Cardiac fibroblast (primary cell): Measurements from ENCODE around the gene ELF2.
"Not testable (repeated sequence)": the region's sequence is repeated elsewhere in the genome, so short reads cannot be mapped to it uniquely, and the experiment has no call there.

Experiments used
- DNase-seq, 2 donors: peaks; one replicate each; pipeline versions ENCODE4 v3.0.0 to v3.0.0-alpha.2; 2010; ENCODE audit warnings: low read depth in 2 of 2
- H3K4me3 ChIP-seq, 2 donors: replicated peaks in 1 of 2; 1 replicate in 1 of 2; 2 replicates in 1 of 2; pipeline ENCODE4 v1.5.1; 2011; ENCODE audit warnings: low read depth in 2 of 2, low read length in 2 of 2, mild to moderate bottlenecking in 2 of 2, moderate library complexity in 1 of 2
- CTCF ChIP-seq: IDR thresholded peaks from one replicate; pipeline ENCODE4 v1.5.1; 2011; ENCODE audit warnings: low read depth, mild to moderate bottlenecking, low read length, inconsistent platforms

ELF2 gene

GRCh38 chr4:139017861-139018260 is 159.2 kb downstream of the ELF2 start:
- peak overlapping the region in 1 of 2 donors; percentile 1 for H3K4me3 ChIP-seq
- DNase-seq = peak; percentile 36 to 44
- no peak for TF ChIP-seq CTCF

GRCh38 chr4:139015948-139016471 is 161.0 kb downstream of the ELF2 start:
- H3K4me3 ChIP-seq = peak overlapping the region; percentile 71 to 79
- TF ChIP-seq CTCF = no peak
- DNase-seq = peak; percentile 32 to 50

GRCh38 chr4:139015269-139015947 is 161.6 kb downstream of the ELF2 start, which contains the start of gene NOCT:
NOCT (plus strand) TSS chr4:139015781; CDS start chr4:139015982, 201 bp downstream.
- DNase-seq = peak; percentile 94 to 95
- peak; percentile 17 for TF ChIP-seq CTCF
- peak within 1 kb of the TSS; percentile 71 to 79 for H3K4me3 ChIP-seq

DNA sequence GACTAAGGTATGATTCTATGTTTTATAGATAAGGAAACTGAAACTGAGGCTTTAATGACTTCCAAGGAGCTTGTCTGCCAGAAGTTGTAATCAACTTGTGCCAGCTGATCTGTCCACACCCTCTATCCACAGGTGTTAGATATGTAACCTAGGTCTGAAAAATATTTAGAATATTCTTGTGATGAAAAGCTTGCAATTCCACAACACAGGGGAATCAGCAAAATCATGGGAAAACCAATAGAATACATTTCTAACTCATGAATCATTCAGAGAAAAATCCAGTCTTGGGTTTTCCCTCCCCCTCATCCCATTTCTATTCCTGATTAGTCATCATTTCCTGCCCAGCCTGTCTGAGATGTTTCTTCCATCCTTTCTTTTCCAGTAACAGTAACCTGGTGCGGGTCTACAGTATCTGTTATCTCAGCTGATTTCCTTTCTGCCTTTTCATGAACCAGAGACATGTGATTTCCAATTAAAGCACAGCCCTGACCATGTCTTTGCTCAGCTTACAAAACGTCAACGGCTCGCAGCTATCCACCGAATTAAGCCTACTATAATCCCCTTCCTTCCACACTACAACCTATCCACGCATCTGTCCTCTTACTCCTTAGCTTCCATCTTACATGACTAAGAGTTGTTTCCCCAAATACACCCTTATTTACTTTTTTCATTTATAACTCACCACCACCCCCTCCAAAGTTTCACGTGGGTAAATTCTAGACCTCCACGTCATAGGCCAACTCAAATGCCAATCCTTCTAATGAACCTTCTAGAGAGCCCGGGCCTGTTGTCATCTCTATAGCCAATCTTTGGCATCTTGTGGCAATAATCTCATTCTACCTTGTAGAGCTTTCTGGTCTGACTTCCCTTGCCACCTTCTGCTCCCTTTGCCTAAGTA is 162.4 kb downstream of the ELF2 start:
- TF ChIP-seq CTCF = no peak
- peak overlapping the region; percentile 71 to 79 for H3K4me3 ChIP-seq
- DNase-seq = peak; percentile 96

DNA sequence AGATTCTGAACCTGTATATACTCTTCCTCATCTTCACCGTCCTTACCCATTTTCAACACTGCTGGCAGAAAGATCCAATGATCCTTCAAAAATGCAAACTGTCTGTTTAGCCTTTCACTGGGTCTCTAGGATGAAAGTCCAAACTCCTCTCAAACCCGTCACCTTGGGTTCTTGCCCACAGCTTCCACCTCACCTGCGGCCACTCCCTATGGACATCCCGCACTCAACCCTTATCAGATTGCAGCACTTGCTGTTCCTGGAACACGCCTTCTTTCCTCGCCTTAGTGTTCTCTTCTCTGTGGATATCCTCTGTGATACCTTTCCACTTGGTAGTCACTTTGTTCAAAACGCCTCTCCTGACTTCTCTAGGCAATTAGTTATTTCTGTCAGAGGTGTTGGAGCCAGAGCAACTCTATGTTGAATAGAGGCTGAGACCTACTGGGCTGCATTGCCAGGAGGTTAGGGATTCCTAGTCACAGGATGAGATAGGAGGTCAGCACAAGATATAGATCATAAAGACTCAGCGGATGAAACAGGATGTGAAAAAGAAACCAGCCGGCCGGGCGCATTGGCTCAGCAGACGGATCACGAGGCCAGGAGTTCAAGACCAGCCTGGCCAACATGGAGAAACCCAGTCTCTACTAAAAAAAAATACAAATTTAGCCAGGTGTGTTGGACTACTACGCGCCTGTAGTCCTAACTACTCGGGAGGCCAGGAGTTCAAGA is 165.6 kb downstream of the ELF2 start:
- no peak for DNase-seq
- H3K4me3 ChIP-seq = no peak overlapping the region
- TF ChIP-seq CTCF = no peak

DNA sequence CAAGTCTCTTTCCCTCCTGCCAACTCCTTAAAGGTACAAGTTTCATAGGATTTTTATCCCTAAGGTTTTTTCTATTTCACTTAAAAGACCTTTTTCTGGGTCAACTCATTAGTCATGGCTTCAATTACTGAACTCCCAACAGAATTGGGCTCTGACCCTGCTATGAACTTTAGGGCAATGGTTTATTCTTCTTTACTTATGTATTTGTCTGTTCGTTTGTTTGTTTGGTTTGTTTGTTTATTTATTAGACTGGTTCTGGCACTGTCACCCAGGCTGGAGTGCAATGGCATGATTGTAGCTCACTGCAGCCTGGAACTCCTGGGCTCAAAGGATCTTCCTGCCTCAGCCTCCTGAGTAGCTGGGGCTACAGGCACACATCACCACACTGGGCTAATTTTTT is 167.3 kb downstream of the ELF2 start:
- no peak for TF ChIP-seq CTCF

DNA sequence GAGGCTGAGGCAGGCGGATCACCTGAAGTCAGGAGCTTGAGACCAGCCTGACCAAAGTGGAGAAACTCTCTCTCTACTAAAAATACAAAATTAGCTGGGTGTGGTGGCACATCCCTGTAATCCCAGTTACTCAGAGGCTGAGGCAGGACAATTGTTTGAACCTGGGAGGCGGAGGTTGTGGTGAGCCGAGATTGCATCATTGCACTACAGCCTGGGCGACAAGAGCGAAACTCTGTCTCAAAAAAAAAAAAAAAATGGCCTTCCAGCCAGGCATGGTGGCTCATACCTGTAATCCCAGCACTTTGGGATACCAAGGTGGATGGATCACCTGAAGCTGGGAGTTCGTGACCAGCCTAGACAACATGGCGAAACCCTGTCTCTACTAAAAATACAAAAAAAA is 168.7 kb downstream of the ELF2 start:
- H3K4me3 ChIP-seq, DNase-seq: not testable (repeated sequence)

More for the DNA sequence above, 167.3 kb downstream of the ELF2 start:
- no peak overlapping the region for H3K4me3 ChIP-seq
- no peak for DNase-seq
